ENCODE measurements around the gene HYAL2.

DNA sequence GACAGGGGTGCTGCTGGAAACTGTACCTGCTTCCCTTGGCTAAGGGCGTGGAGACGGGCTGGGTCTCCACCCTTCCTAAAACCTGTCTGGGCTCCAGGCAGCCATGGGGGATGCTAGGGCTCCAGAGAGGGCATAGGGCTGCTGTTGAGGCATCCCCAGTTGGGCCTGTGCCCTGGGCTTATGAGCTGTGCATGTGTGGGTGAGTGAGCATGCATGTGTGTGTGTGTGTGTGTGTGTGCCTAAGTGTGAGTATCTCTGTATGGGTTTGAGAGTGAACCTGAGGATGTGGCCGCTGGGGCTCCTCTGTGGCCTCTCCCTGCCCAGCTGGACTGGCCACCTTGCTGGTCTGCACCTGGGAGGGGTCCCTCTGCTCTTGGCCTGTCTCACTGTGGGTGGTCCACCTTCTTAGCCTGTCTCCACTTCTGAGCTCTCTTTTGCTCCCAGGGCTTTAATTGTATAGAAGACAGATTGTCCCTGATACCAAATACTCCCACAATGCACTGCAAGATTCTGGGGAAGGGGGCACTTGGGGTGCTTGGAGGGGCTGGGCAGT lies 48.7 kb upstream of the HYAL2 start:
- TF ChIP-seq EZH2phosphoT487 (IDR thresholded peaks at IDR 0.05; ENCODE audit: insufficient read depth, low read depth), result no peak
- no peak for TF ChIP-seq EZH2 (IDR thresholded peaks at IDR 0.05; ENCODE audit: insufficient read depth, poor library complexity, severe bottlenecking)

Data from GM23248 (cell line).